WERI-Rb-1 (cell line): Measurements from ENCODE around the gene SFXN1.

Experiments used
- DNase-seq: peaks from one replicate; pipeline ENCODE4 v3.0.0-alpha.2; 2020
- H3K27ac ChIP-seq: fragments of 250-450 bp; sonication (Bioruptor Pico); 2 replicates; pipeline ENCODE4 v1.5.1; 2020; ENCODE audit warnings: mild to moderate bottlenecking, moderate library complexity
- H3K27me3 ChIP-seq: fragments of 250-450 bp; sonication (Bioruptor Pico); 2 replicates; pipeline ENCODE4 v1.5.1; 2021; ENCODE audit warnings: mild to moderate bottlenecking, low read depth, moderate library complexity; ENCODE audit not compliant: insufficient read depth, severe bottlenecking
- H3K36me3 ChIP-seq: fragments of 250-450 bp; sonication (Bioruptor Pico); 2 replicates; pipeline ENCODE4 v1.5.1; 2020; ENCODE audit warnings: mild to moderate bottlenecking, moderate library complexity
- H3K4me3 ChIP-seq: 2 replicates; pipeline ENCODE4 v1.5.1; 2011; ENCODE audit warnings: low read depth, mild to moderate bottlenecking, control low read depth, low read length
- H3K9me3 ChIP-seq: fragments of 250-450 bp; sonication (Bioruptor Pico); 2 replicates; pipeline ENCODE4 v1.5.1; 2021; ENCODE audit warnings: mild to moderate bottlenecking, moderate library complexity; ENCODE audit not compliant: severe bottlenecking
- CTCF ChIP-seq: IDR thresholded peaks from 2 replicates; pipeline ENCODE4 v1.5.1; 2011; ENCODE audit warnings: low read depth, mild to moderate bottlenecking, control low read depth, inconsistent platforms, low read length

SFXN1 gene

DNA sequence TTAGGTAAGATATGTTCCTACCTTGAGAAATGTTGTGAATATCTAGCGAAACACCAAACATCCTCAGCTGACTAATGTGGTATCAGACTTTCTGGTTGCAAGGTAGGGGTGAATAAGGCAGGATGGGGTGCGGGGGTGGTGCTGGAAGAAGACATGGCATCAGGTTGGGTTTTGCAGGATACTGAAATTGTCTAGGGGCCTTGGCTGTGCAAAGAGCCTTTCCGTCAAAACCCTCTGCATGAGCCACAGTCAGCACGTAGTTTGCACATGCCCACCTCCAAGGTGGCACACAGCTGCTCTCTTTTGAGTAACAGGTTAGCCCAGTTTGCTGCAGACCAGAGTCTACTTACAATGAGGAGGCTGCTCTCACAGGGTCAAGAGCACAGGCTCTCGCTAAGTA, 42.0 kb downstream of the SFXN1 start:
- Histone ChIP-seq H3K4me3 (no peak overlapping the region), H3K36me3 (peaks cover 74% of the 10 kb centered on the region), H3K9me3 (no peaks in the 10 kb centered on the region), H3K27ac (no peak overlapping the region), H3K27me3 (no peaks in the 10 kb centered on the region)
- no peak for TF ChIP-seq CTCF
- no peak for DNase-seq

DNA sequence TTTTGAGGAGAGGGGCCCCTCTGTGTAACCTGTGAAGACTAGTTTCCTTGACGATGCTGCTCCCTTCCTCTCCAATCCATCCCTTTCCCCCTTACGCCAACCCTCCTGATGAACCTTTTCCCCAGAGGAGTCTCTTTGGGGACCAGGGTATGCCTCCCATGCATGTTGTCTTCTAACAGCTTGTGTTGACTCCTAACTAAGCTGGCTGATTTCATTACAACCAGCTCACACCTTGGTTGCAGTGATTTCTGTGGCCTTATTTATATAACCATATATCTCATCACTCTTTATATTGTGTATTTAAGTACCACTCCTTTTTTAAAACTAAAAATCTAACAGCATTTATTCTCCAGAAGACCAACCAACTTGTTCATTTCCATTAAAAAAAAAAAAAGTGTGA, 42.5 kb downstream of the SFXN1 start:
- peaks cover 69% of the 10 kb centered on the region for H3K36me3 ChIP-seq
- no peak overlapping the region for H3K4me3 ChIP-seq
- H3K27me3 ChIP-seq = no peaks in the 10 kb centered on the region
- no peak for TF ChIP-seq CTCF
- H3K9me3 ChIP-seq = no peaks in the 10 kb centered on the region
- DNase-seq = no peak
- H3K27ac ChIP-seq = no peak overlapping the region

GRCh38 chr5:175521313-175521833, 43.0 kb downstream of the SFXN1 start:
- H3K36me3 ChIP-seq = peaks cover 68% of the 10 kb centered on the region
- H3K4me3 ChIP-seq = no peak overlapping the region
- no peak overlapping the region for H3K27ac ChIP-seq
- no peaks in the 10 kb centered on the region for H3K9me3 ChIP-seq
- TF ChIP-seq CTCF = no peak
- no peaks in the 10 kb centered on the region for H3K27me3 ChIP-seq
- no peak for DNase-seq

DNA sequence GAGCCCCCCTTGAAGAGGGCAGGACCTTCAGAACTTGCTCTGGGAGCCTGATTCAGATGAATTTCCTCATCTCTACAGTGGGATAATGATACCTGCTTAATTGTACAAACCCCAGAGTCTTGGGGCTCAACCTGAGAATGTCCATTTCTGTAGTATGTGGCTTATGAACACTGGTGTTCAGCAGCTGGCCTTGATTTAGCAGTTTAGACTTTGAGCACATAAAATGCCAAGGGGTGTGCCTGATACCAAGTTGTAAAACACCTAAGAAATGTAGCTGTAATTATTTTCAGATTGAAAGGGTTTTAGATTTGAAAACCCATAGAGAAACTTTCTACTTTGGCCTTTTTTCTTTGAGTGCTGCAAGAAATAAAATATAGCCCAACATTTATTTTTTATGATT, 44.9 kb downstream of the SFXN1 start:
- DNase-seq = no peak
- no peaks in the 10 kb centered on the region for H3K9me3 ChIP-seq
- H3K27me3 ChIP-seq = no peaks in the 10 kb centered on the region
- no peak overlapping the region for H3K27ac ChIP-seq
- no peak for TF ChIP-seq CTCF
- no peak overlapping the region for H3K4me3 ChIP-seq
- peaks cover 66% of the 10 kb centered on the region for H3K36me3 ChIP-seq

DNA sequence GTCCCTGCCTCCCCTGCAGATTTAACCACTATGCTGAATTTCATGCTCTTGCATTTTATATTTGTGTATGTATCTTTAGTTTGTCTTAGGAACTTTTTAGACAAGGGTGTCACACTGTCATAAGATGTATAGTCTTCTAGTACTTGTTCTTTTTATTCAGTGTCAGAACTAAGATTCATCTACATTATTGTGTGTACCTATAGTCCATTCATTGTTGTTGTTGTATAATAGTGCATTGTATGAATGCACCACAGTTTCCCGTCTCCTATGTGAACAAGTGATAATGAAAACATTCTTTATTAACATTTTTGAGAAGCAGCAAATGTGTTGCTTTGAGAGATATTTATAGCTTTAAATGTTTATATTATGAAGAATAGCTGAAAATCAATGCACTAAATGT, 45.9 kb downstream of the SFXN1 start:
- no peak for DNase-seq
- H3K27me3 ChIP-seq = no peaks in the 10 kb centered on the region
- H3K36me3 ChIP-seq = peaks cover 64% of the 10 kb centered on the region
- no peak for TF ChIP-seq CTCF
- no peaks in the 10 kb centered on the region for H3K9me3 ChIP-seq
- no peak overlapping the region for H3K4me3 ChIP-seq
- H3K27ac ChIP-seq = no peak overlapping the region

GRCh38 chr5:175526691-175527090, 48.3 kb downstream of the SFXN1 start:
- H3K36me3 ChIP-seq = peaks cover 58% of the 10 kb centered on the region
- no peak overlapping the region for H3K4me3 ChIP-seq
- TF ChIP-seq CTCF = no peak
- no peak for DNase-seq
- no peaks in the 10 kb centered on the region for H3K9me3 ChIP-seq
- no peaks in the 10 kb centered on the region for H3K27me3 ChIP-seq
- no peak overlapping the region for H3K27ac ChIP-seq
